Measurements from ENCODE around the gene PRRT1B. TPM values are rescaled to one million over a fixed set of nuclear protein-coding genes. Genes with fewer than 3 reads are reported as not detected.

PRRT1B gene
- total and polyA plus RNA-seq, 9 donors, result 0.61 to 4.1 TPM; not detected in 7

GRCh38 chr9:131552030-131552429 is 6.7 kb downstream of the PRRT1B start:
- 79 to 99% (median 85%) methylated on average over 6 of the region's 6 CpGs for WGBS, 3 donors
- no peaks in the 10 kb centered on the region for H3K9me3 ChIP-seq
- intact Hi-C loops (cut with DNase I), result no loop called here
- H3K36me3 ChIP-seq, result no peaks in the 10 kb centered on the region
- no peaks in the 10 kb centered on the region for H3K4me1 ChIP-seq (ENCODE audit: insufficient read depth)
- DNase-seq, result no peak
- TF ChIP-seq CTCF (IDR thresholded peaks at IDR 0.05) (no peak), EP300 (IDR thresholded peaks at IDR 0.05) (no peak), POLR2A (IDR thresholded peaks at IDR 0.05) (no peak)
- H3K27me3 ChIP-seq, result no peaks in the 10 kb centered on the region
- no peak overlapping the region for H3K27ac ChIP-seq
- H3K4me3 ChIP-seq, result no peak overlapping the region

DNA sequence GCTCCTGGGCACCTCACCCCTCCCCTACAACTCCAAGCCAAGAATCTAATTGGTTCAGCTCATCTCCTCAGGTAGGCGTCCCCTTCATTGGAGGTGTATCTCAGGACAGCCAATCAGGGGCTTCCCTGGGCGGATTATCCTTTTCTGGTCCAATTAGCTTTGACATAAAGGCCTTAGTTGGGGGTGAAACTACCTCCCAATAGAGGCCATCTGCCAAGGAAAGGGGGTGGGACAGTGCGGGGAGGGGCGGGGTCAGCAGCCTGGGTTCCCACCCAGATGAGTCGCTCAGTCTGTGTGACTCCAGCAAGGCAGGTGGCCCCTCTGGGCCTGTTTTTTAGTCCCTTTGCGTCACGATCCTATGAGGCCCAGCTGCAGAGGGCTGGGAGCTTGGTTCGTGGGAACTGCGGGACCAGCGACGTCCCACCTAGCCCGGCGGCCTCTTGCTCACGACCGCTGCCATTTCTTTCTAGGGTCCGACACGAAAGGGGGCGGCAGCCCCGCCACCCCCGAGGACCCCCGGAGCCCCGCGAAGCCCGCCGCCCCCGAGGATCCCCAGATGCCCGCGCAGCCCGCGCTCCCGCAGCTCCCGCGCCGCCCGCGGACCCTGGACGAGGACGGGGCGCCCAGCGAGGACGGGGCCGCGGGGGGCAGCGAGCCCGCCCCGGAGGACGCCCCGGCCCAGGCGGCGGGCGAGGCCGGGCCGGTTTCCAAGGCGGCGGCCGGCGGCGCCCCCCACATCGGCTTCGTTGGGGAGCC is 8.9 kb downstream of the PRRT1B start:
- no peak for TF ChIP-seq POLR2A (IDR thresholded peaks at IDR 0.05)
- TF ChIP-seq EP300 (IDR thresholded peaks at IDR 0.05), result no peak
- no peak for TF ChIP-seq CTCF (IDR thresholded peaks at IDR 0.05)
- Histone ChIP-seq H3K9me3 (no peaks in the 10 kb centered on the region), H3K27ac (no peak overlapping the region), H3K4me1 (ENCODE audit: insufficient read depth) (no peaks in the 10 kb centered on the region), H3K27me3 (no peaks in the 10 kb centered on the region), H3K36me3 (no peaks in the 10 kb centered on the region), H3K4me3 (no peak overlapping the region)
- intact Hi-C loops (cut with DNase I), result no loop called here
- DNase-seq, result no peak
- WGBS, 3 donors, result 18 to 40% (median 31%) methylated on average over 27 to 58 of the region's 60 CpGs

GRCh38 chr9:131554843-131555351 is 9.6 kb downstream of the PRRT1B start:
- H3K27me3 ChIP-seq, result no peaks in the 10 kb centered on the region
- DNase-seq, result no peak
- H3K9me3 ChIP-seq, result no peaks in the 10 kb centered on the region
- no peak overlapping the region for H3K27ac ChIP-seq
- TF ChIP-seq POLR2A (IDR thresholded peaks at IDR 0.05) (no peak), EP300 (IDR thresholded peaks at IDR 0.05) (no peak), CTCF (IDR thresholded peaks at IDR 0.05) (no peak)
- 11 to 28% (median 26%) methylated on average over 32 to 54 of the region's 54 CpGs for WGBS, 3 donors
- H3K36me3 ChIP-seq, result no peaks in the 10 kb centered on the region
- no peaks in the 10 kb centered on the region for H3K4me1 ChIP-seq (ENCODE audit: insufficient read depth)
- no peak overlapping the region for H3K4me3 ChIP-seq
- intact Hi-C loops (cut with DNase I), result no loop called here

- intact Hi-C loops (cut with DNase I), result no loop called here
- Histone ChIP-seq H3K4me1 (ENCODE audit: insufficient read depth) (no peaks in the 10 kb centered on the region), H3K27ac (no peak overlapping the region), H3K4me3 (no peak overlapping the region), H3K36me3 (no peaks in the 10 kb centered on the region), H3K9me3 (no peaks in the 10 kb centered on the region), H3K27me3 (no peaks in the 10 kb centered on the region)
- 47 to 63% (median 48%) methylated on average over 15 of the region's 15 CpGs for WGBS, 3 donors
- TF ChIP-seq POLR2A (IDR thresholded peaks at IDR 0.05), result no peak
- TF ChIP-seq CTCF (IDR thresholded peaks at IDR 0.05), result no peak
- no peak for TF ChIP-seq EP300 (IDR thresholded peaks at IDR 0.05)
- no peak for DNase-seq
These were observed 10.7 kb downstream of the PRRT1B start for GRCh38 chr9:131555841-131556673.
